ENCODE data around the gene MYBL2.

Gene MYBL2

GRCh38 chr20:43711098-43711654 is 44.3 kb downstream of the MYBL2 start:
- H3K36me3 ChIP-seq (ENCODE audit: control insufficient read depth, insufficient read depth, low read length), result peaks cover 92% of the 10 kb centered on the region
- no peak overlapping the region for H3K9ac ChIP-seq (ENCODE audit: low read length)
- H3K27ac ChIP-seq (ENCODE audit: low read depth, low read length), result no peak overlapping the region
- no peak overlapping the region for H3K4me3 ChIP-seq (ENCODE audit: low read depth, low read length)
- H3K27me3 ChIP-seq (ENCODE audit: control insufficient read depth, insufficient read depth, low read length), result no peaks in the 10 kb centered on the region
- H3K9me3 ChIP-seq (ENCODE audit: control insufficient read depth, insufficient read depth, low read depth, low read length), result no peaks in the 10 kb centered on the region
- H3K4me1 ChIP-seq (ENCODE audit: control insufficient read depth, insufficient read depth, low read length), result no peaks in the 10 kb centered on the region

- Histone ChIP-seq H3K27ac (ENCODE audit: low read depth, low read length) (no peak overlapping the region), H3K27me3 (ENCODE audit: control insufficient read depth, insufficient read depth, low read length) (no peaks in the 10 kb centered on the region), H3K4me3 (ENCODE audit: low read depth, low read length) (no peak overlapping the region), H3K4me1 (ENCODE audit: control insufficient read depth, insufficient read depth, low read length) (no peaks in the 10 kb centered on the region), H3K36me3 (ENCODE audit: control insufficient read depth, insufficient read depth, low read length) (peaks cover 74% of the 10 kb centered on the region), H3K9me3 (ENCODE audit: control insufficient read depth, insufficient read depth, low read depth, low read length) (peaks cover 3% of the 10 kb centered on the region; the same call in 1 of the 2 replicates), H3K9ac (ENCODE audit: low read length) (no peak overlapping the region)
These were observed 48.1 kb downstream of the MYBL2 start for GRCh38 chr20:43715044-43715443.

GRCh38 chr20:43715511-43715910 is 48.6 kb downstream of the MYBL2 start:
- Histone ChIP-seq H3K9ac (ENCODE audit: low read length) (no peak overlapping the region), H3K4me1 (ENCODE audit: control insufficient read depth, insufficient read depth, low read length) (no peaks in the 10 kb centered on the region), H3K27ac (ENCODE audit: low read depth, low read length) (no peak overlapping the region), H3K9me3 (ENCODE audit: control insufficient read depth, insufficient read depth, low read depth, low read length) (peaks cover 3% of the 10 kb centered on the region; the same call in 1 of the 2 replicates), H3K36me3 (ENCODE audit: control insufficient read depth, insufficient read depth, low read length) (peaks cover 69% of the 10 kb centered on the region), H3K4me3 (ENCODE audit: low read depth, low read length) (no peak overlapping the region), H3K27me3 (ENCODE audit: control insufficient read depth, insufficient read depth, low read length) (no peaks in the 10 kb centered on the region)

GRCh38 chr20:43716123-43716522 is 49.2 kb downstream of the MYBL2 start:
- Histone ChIP-seq H3K4me1 (ENCODE audit: control insufficient read depth, insufficient read depth, low read length) (peaks cover 3% of the 10 kb centered on the region), H3K9me3 (ENCODE audit: control insufficient read depth, insufficient read depth, low read depth, low read length) (peaks cover 3% of the 10 kb centered on the region; the same call in 1 of the 2 replicates), H3K9ac (ENCODE audit: low read length) (no peak overlapping the region), H3K27ac (ENCODE audit: low read depth, low read length) (no peak overlapping the region), H3K4me3 (ENCODE audit: low read depth, low read length) (no peak overlapping the region), H3K36me3 (ENCODE audit: control insufficient read depth, insufficient read depth, low read length) (peaks cover 63% of the 10 kb centered on the region), H3K27me3 (ENCODE audit: control insufficient read depth, insufficient read depth, low read length) (no peaks in the 10 kb centered on the region)

- no peak overlapping the region for H3K4me3 ChIP-seq (ENCODE audit: low read depth, low read length)
- H3K9me3 ChIP-seq (ENCODE audit: control insufficient read depth, insufficient read depth, low read depth, low read length), result peaks cover 3% of the 10 kb centered on the region; the same call in 1 of the 2 replicates
- no peak overlapping the region for H3K9ac ChIP-seq (ENCODE audit: low read length)
- H3K27me3 ChIP-seq (ENCODE audit: control insufficient read depth, insufficient read depth, low read length), result no peaks in the 10 kb centered on the region
- peaks cover 55% of the 10 kb centered on the region for H3K36me3 ChIP-seq (ENCODE audit: control insufficient read depth, insufficient read depth, low read length)
- peaks cover 11% of the 10 kb centered on the region for H3K4me1 ChIP-seq (ENCODE audit: control insufficient read depth, insufficient read depth, low read length)
- no peak overlapping the region for H3K27ac ChIP-seq (ENCODE audit: low read depth, low read length)
These were observed 50.1 kb downstream of the MYBL2 start for GRCh38 chr20:43716757-43717615.

- H3K27me3 ChIP-seq (ENCODE audit: control insufficient read depth, insufficient read depth, low read length), result no peaks in the 10 kb centered on the region
- H3K4me1 ChIP-seq (ENCODE audit: control insufficient read depth, insufficient read depth, low read length), result peaks cover 11% of the 10 kb centered on the region
- peaks cover 3% of the 10 kb centered on the region; the same call in 1 of the 2 replicates for H3K9me3 ChIP-seq (ENCODE audit: control insufficient read depth, insufficient read depth, low read depth, low read length)
- no peak overlapping the region for H3K27ac ChIP-seq (ENCODE audit: low read depth, low read length)
- H3K9ac ChIP-seq (ENCODE audit: low read length), result no peak overlapping the region
- peaks cover 48% of the 10 kb centered on the region for H3K36me3 ChIP-seq (ENCODE audit: control insufficient read depth, insufficient read depth, low read length)
- no peak overlapping the region for H3K4me3 ChIP-seq (ENCODE audit: low read depth, low read length)
These were observed 50.7 kb downstream of the MYBL2 start for GRCh38 chr20:43717616-43717995.

- Histone ChIP-seq H3K9me3 (ENCODE audit: control insufficient read depth, insufficient read depth, low read depth, low read length) (peaks cover 3% of the 10 kb centered on the region; the same call in 1 of the 2 replicates), H3K9ac (ENCODE audit: low read length) (no peak overlapping the region), H3K27ac (ENCODE audit: low read depth, low read length) (no peak overlapping the region), H3K27me3 (ENCODE audit: control insufficient read depth, insufficient read depth, low read length) (no peaks in the 10 kb centered on the region), H3K4me1 (ENCODE audit: control insufficient read depth, insufficient read depth, low read length) (peaks cover 11% of the 10 kb centered on the region), H3K4me3 (ENCODE audit: low read depth, low read length) (no peak overlapping the region), H3K36me3 (ENCODE audit: control insufficient read depth, insufficient read depth, low read length) (peaks cover 27% of the 10 kb centered on the region)
These were observed 53.1 kb downstream of the MYBL2 start for GRCh38 chr20:43720007-43720406.

DNA sequence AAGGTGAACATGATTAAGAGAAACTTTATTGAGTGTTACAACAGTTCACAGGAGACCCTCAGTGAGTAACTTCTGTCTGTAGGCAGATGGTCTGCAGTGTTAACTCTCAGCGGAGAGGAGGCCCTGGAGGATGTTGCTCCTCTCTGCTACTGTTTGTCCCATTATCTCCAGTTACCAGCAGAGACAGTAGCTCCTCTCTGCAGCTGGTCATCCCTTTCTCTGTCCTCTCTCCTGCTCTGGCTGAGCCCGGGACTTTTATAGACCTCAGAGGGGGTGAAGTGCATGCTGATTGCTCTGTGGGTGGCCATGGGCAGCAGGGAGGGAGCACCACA is 54.1 kb downstream of the MYBL2 start:
- H3K27me3 ChIP-seq (ENCODE audit: control insufficient read depth, insufficient read depth, low read length), result no peaks in the 10 kb centered on the region
- no peak overlapping the region; the same call in 1 of the 2 replicates for H3K4me3 ChIP-seq (ENCODE audit: low read depth, low read length)
- no peak overlapping the region for H3K27ac ChIP-seq (ENCODE audit: low read depth, low read length)
- peaks cover 17% of the 10 kb centered on the region for H3K36me3 ChIP-seq (ENCODE audit: control insufficient read depth, insufficient read depth, low read length)
- H3K9me3 ChIP-seq (ENCODE audit: control insufficient read depth, insufficient read depth, low read depth, low read length), result peaks cover 3% of the 10 kb centered on the region; the same call in 1 of the 2 replicates
- H3K9ac ChIP-seq (ENCODE audit: low read length), result no peak overlapping the region
- H3K4me1 ChIP-seq (ENCODE audit: control insufficient read depth, insufficient read depth, low read length), result peaks cover 11% of the 10 kb centered on the region

GRCh38 chr20:43721429-43722152 is 54.7 kb downstream of the MYBL2 start:
- Histone ChIP-seq H3K36me3 (ENCODE audit: control insufficient read depth, insufficient read depth, low read length) (peaks cover 12% of the 10 kb centered on the region; the same call in 1 of the 2 replicates), H3K4me1 (ENCODE audit: control insufficient read depth, insufficient read depth, low read length) (peaks cover 11% of the 10 kb centered on the region), H3K4me3 (ENCODE audit: low read depth, low read length) (peak overlapping the region; percentile 4; the same call in 1 of the 2 replicates), H3K9me3 (ENCODE audit: control insufficient read depth, insufficient read depth, low read depth, low read length) (peaks cover 3% of the 10 kb centered on the region; the same call in 1 of the 2 replicates), H3K9ac (ENCODE audit: low read length) (no peak overlapping the region), H3K27ac (ENCODE audit: low read depth, low read length) (no peak overlapping the region), H3K27me3 (ENCODE audit: control insufficient read depth, insufficient read depth, low read length) (no peaks in the 10 kb centered on the region)

GRCh38 chr20:43722153-43722505 is 55.2 kb downstream of the MYBL2 start:
- Histone ChIP-seq H3K9ac (ENCODE audit: low read length) (no peak overlapping the region), H3K27ac (ENCODE audit: low read depth, low read length) (no peak overlapping the region), H3K36me3 (ENCODE audit: control insufficient read depth, insufficient read depth, low read length) (peaks cover 7% of the 10 kb centered on the region; the same call in 1 of the 2 replicates), H3K9me3 (ENCODE audit: control insufficient read depth, insufficient read depth, low read depth, low read length) (peaks cover 3% of the 10 kb centered on the region; the same call in 1 of the 2 replicates), H3K27me3 (ENCODE audit: control insufficient read depth, insufficient read depth, low read length) (no peaks in the 10 kb centered on the region), H3K4me1 (ENCODE audit: control insufficient read depth, insufficient read depth, low read length) (peaks cover 11% of the 10 kb centered on the region), H3K4me3 (ENCODE audit: low read depth, low read length) (no peak overlapping the region)

GRCh38 chr20:43723186-43723585 is 56.3 kb downstream of the MYBL2 start:
- H3K9me3 ChIP-seq (ENCODE audit: control insufficient read depth, insufficient read depth, low read depth, low read length), result peaks cover 3% of the 10 kb centered on the region; the same call in 1 of the 2 replicates
- no peaks in the 10 kb centered on the region for H3K27me3 ChIP-seq (ENCODE audit: control insufficient read depth, insufficient read depth, low read length)
- H3K27ac ChIP-seq (ENCODE audit: low read depth, low read length), result no peak overlapping the region
- H3K36me3 ChIP-seq (ENCODE audit: control insufficient read depth, insufficient read depth, low read length), result no peaks in the 10 kb centered on the region
- H3K4me1 ChIP-seq (ENCODE audit: control insufficient read depth, insufficient read depth, low read length), result peaks cover 11% of the 10 kb centered on the region
- H3K9ac ChIP-seq (ENCODE audit: low read length), result no peak overlapping the region
- no peak overlapping the region for H3K4me3 ChIP-seq (ENCODE audit: low read depth, low read length)

Measured in HUES6 (cell line).